SH-SY5Y (cell line): ENCODE measurements around the gene NUP93.

Source experiments
- GATA2 ChIP-seq: IDR thresholded peaks from 2 replicates; pipeline ENCODE4 v1.6.1; 2011; ENCODE audit warnings: mild to moderate bottlenecking, low read depth, low read length
- GATA3 ChIP-seq: IDR thresholded peaks from 2 replicates; pipeline ENCODE4 v1.6.1; 2011; ENCODE audit warnings: low read depth, mild to moderate bottlenecking, low read length, moderate library complexity

DNA sequence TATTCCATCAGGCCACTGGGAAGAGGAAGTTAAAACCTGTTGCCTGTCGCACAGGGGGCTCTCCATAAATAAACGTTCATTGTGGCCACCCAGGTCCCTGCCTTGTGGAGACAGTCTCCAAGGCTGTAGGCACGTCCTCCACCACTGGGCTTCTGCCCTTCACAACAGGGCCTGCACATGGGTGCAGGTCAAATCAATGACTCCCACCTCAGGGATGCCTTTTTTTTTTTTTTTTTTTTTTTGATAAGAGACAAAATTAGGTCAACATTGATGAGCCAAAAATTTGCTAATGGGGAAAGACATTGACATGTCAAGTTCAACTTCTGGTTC is 122.4 kb downstream of the NUP93 start:
- no peak for TF ChIP-seq GATA2
- no peak for TF ChIP-seq GATA3
